HG03565 (cell line): ENCODE measurements around the gene SDC3.
"Not testable (repeated sequence)": the region's sequence is repeated elsewhere in the genome, so short reads cannot be mapped to it uniquely, and the experiment has no call there.

Experiments used
- ATAC-seq: cut with Tn5 transposase; IDR thresholded peaks from one replicate; pipeline ENCODE4 v1.9.1; 2021; ENCODE audit warnings: mild to moderate bottlenecking, moderate library complexity; ENCODE audit not compliant: unreplicated experiment

Gene SDC3, protein sequence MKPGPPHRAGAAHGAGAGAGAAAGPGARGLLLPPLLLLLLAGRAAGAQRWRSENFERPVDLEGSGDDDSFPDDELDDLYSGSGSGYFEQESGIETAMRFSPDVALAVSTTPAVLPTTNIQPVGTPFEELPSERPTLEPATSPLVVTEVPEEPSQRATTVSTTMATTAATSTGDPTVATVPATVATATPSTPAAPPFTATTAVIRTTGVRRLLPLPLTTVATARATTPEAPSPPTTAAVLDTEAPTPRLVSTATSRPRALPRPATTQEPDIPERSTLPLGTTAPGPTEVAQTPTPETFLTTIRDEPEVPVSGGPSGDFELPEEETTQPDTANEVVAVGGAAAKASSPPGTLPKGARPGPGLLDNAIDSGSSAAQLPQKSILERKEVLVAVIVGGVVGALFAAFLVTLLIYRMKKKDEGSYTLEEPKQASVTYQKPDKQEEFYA

DNA sequence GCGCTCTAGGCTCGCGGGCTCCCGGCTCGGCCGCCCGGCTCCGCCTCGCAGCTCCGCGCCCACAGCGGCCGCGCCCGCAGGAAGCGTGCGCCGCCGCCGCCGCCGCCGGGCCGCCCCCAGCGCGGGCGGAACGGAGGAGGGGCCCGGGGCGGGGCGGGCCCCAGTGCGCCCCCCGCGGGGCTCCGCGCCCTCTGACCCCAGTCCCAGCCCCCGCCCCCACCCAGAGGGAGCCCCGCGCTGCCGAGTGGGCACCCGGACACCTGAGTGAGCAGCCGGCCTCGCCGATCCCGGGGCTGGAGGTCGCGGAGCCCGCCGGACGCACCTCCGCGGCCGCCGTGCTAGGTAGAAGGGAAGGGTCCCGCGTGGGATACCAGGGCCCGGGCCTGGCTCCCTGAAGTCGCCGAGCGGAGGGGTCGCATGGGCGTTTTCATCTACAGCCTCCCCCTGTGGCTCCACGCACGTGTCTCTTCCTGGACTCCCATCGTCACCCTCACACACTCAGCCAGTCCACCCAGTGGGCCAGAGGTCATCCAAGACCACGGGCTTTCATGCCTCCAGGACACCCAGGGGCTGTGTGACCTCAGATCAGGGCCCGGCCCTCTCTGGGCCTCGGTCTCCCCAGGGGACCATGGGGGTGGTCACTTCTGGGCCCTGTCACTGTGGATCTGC, at the start of gene SDC3:
SDC3 (minus strand) TSS at position 63 of the 669 bp plus-strand sequence. CDS start 172 bp downstream, outside the sequence.
- ATAC-seq = no peak

DNA sequence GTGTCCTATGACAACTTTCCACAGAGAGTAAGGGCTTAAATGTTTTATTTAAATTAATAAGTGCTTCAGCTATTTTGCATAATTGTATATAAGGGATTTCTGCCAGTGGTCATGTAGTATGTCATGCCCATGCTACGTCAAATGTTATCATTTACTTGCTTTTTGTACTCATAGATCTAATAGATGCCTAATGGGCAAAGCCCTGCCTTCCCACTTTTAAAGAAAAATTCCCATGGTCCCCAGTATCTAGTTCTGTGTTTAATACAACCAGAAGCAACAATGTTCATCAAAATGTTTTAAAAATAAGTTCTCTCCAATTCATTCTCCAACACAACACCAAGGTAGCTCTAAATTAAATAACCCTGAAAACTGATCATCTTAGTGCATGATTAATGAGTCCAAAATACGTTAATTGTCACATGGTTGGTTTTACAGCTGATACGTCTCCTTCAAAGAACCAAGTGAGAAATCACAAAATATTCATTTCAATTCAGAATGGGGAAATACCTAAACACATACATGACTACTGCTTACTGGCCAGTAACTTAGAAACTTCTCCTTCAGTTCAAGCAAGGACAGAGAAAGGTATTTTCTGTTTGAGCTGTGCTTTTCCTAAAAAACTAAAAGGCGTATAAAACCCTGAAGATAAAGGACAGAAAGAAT, 49.1 kb upstream of the SDC3 start:
- no peak for ATAC-seq

DNA sequence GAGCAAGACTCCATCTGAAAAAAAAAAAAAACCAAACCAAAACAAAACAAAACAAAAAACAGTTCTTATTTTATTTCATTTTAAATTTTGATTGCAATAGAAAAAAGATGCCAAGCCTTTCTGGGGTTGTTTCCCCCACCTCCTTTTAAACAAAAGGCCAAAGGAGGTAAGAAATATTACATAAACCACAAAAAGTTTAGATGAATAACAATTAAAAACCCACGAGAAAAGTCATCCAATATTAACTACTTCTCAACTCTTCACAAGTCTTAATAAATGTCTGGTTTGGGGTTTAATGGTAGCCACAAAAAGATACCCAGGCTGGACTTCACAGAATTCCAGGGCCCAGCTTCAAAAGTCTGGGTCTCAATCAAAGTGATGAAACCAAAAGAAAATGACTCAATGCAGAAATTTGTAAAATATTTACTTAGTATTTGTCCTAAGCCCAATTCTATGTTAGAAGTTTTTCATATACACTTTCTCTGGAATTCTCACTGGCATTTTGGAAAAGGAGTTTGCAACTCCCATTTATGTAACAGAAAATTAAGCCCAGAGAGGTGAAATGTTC, 47.0 kb upstream of the SDC3 start:
- ATAC-seq = no peak

DNA sequence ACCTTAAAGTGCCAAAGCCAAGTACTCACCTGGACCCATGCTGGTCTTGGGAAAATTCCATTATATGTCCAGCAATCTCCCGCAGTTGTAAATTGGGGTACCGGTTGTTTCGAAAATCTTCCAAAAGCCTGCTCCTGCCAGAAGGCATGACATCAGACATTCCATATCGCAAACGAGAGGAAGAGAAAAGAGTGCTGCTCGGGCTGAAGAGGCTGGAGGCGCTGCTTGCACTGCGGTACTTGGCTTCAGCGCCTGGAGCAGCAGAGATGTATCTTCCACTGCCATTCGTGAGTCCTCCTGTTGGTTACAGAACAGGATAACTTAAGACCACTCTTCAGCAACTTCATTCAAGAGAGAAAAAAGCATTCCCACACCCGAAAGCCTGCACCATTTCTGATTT, 45.1 kb upstream of the SDC3 start:
- ATAC-seq = no peak

DNA sequence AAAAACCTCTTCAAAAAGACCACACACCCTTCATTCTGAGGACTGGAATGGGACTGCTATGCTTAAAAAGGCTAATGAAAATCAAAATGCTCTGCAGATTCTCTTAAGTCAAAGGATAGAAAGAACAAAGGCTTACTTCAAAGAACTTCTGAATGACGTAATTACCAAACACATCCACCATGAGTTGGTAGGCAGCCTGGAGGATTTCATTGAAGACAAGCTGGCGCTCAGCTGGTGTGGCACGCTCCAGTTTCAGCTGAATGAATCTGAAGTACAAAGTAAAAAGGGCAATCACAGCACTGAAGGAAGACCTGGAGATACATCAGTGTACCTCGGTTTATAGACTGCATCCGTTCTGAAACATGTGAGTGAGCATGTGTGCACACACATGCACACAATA, 43.5 kb upstream of the SDC3 start:
- ATAC-seq = no peak

DNA sequence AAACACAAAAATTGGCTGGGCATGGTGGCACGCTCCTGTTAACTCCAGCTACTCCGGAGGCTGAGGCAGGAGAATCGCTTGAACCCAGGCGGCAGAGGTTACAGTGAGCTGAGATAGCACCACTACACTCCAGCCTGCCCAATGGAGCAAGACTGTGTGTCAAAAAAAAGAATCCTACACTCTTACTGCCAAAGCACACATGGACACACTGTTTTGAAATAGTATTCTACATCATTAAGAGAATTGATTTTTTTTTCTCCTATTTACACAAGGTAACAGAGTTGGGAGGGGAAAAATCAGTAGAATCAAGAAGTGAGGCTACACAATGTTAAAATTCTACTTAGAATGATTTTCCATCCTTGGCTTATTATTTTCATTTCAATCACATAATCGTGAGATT, 42.1 kb upstream of the SDC3 start:
- no peak for ATAC-seq

DNA sequence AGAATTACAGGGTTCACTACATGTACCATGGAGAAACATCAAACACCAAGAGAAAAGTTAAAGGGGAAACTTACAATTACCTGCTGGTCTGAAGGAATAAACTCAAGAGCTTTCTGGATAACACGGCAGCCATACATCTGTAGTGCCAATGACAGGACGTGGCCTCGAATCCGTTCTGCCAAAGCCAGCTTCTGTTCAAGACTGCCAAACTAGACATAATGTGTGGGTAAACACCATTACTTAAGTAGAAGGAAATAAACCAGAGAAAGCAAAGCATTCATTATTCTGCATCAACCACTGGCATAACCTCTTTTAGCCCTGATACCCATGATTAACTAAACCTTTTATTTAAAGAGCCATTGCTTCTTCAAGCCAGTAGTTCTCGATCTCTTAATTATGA, 41.5 kb upstream of the SDC3 start:
- no peak for ATAC-seq

DNA sequence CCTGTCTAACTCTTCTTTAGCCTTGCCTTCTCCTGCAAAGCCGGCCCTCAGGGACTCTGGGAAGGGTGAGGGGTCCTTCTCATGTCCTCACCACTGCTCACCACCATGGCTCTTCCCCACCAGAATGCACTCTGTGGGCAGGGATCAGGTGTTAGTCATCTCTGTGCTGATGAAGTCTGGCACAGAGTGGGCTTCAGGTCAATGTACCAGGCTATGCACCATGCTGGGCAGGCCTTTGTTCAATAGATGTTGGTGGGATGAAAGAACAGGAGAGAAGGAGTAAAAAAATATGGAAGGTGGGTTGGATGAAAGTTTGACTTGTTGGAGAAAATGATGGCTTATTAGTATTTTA, 40.9 kb upstream of the SDC3 start:
- not testable (repeated sequence) for ATAC-seq

DNA sequence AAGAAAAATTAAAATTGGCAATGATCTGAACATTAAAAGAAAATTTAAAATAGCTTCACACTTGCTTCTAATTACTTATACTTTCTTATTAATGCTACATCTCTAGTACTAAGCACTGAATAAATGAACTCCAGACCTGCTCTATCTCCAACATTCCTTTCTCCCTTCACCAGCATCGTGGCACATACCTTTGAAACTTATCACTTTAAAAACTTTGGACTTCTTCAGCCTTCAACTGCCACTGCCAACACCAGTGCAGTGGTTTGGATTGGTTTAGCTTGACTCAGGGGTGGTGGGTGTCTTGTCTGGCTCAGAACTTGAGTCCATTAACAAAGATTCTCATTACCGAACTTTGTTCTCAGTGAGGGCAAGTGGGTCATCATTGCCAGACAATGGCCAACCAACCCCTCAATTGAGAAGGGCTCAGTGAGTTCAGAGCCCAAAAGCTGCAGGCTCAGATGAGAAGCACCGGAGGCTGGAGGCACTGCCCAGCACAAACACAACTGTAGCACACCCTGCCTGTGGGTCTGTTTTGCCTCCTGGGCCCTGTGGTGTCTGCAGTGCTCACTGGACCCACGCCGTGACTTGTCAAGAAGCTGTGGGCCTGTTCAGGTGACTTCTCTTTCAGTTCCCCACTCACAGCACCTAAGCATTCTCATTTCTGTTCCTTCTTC, 40.4 kb upstream of the SDC3 start:
- ATAC-seq = not testable (repeated sequence)

DNA sequence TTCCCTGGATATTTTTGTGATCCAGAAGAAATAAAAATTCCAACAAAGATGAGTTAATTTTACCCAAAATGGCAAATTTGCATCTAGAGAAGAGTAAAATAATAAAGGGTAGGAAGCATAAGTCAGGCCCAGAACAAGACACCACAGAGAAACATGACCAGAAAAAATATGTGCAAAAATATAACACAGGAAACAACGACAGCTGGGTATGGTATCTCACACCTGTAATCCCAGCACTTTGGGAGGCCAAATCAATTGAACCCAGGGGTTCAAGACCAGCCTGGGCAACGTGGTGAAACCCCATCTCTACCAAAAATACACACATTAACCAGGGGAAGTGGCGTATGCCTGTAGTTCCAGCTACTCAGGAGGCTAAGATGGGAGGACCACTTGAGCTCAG, 39.7 kb upstream of the SDC3 start:
- ATAC-seq = no peak

DNA sequence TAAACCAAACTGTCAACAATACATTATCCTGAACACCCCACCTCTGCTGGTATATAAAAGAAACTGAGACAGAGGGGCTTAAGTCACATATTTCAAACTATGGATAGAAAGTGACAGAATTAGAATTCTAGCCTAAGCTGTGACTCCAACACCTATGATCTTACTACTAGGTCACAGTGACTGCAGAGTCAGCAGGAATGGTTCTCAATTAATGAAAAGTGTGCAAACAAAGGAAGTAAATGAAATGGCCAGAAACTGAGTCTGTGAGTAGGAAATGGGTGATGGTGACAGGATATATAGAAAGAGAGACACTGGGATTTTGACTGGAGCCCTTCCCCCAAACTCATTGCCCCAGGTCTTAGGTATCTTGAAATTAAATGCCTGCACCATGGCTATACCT, 38.7 kb upstream of the SDC3 start:
- ATAC-seq = no peak

DNA sequence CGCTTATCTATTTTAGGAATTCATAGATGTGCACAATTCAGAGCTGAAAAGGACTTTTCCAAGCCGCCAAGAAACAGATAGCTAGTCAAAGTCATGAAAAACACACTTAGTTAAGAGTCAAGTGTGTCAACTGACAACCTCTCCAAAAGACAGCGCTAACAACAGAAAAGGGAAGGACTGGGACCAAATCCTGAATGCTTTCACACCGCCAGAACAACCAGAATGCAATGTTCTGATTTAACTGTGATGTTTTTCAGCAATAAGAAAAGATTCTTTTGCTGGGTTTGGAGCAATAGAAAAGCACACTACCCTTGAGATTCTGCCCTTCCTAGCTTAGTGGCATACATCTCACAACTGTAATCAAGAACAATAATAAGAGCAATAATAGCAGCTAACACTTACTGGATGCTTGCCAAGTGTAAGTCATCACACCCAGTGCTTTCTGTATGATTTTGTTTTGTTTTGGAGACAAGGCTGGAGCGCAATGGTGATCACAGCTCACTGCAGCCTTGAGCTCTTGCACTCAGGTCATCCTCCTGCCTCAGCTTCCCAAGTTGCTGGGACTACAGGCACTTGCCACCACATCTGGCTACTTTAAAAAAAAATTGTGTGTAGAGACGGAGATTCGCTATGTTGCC, 33.9 kb upstream of the SDC3 start:
- no peak for ATAC-seq

DNA sequence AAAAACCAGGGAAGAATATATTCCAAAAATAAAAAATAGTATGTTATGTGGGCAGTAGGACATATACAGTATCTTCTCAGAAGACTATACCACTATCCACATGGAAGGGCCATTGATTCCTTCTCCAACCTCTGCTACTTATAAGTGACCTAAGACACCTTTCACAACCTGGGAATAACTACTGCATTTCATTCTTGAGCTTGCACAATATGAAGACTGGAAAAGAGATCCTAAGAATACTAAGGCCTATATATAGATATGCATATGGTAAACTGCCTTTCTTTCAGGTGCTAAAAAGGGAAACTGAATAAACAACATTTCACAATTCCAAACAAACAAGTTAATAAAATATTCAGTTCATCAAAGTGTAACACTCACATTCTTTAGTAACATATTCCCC, 32.0 kb upstream of the SDC3 start:
- ATAC-seq = no peak

DNA sequence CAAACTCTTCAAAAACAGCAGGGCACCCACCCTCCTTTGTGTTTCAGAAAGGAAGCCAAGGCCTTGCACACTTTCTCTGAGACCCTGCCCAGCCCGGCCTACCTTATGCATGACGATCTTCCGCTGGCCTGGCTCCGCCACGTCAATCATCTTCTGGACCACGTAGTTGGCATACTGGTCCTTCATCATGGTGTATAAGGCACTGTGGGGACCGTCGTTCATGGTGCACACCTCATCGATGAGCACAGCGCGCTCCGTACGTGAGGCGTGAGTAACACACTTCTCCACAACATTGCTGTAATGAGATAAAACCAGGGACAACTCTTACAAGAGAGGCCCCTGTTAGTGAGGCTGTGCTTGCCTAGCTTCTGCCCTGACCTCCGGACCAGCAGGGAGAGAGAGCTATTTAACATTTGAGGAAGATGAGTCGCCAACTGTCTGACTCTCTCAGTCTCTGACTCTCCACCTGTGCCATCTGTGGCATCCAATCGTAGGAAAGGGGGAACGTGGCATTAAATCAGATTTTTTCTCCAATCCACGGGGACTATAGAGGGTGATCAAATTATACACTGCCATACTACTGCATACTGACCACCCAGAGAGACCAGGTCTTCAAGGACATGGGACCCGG, 28.1 kb upstream of the SDC3 start:
- no peak for ATAC-seq

DNA sequence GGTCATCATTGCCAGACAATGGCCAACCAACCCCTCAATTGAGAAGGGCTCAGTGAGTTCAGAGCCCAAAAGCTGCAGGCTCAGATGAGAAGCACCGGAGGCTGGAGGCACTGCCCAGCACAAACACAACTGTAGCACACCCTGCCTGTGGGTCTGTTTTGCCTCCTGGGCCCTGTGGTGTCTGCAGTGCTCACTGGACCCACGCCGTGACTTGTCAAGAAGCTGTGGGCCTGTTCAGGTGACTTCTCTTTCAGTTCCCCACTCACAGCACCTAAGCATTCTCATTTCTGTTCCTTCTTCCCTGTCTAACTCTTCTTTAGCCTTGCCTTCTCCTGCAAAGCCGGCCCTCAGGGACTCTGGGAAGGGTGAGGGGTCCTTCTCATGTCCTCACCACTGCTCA, 27.2 kb upstream of the SDC3 start:
- not testable (repeated sequence) for ATAC-seq

DNA sequence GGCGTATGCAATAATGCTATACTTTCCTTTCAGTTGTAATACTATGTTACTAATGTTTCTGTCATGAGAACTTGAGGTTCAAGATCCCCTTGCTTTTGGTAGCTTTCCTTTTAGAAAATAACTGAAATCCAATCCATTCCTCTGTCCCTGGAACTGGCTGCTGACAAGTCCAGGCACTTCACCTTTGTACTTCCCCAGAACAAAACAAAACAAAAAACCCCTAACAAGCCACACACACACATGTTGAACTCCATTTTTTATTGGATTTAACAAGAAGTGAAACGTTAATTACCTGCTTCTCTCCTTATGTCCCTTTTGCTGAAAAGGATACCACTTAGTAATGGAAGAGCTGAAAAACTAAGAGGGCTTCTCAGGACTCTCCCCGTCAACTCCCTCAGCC, 26.1 kb upstream of the SDC3 start:
- no peak for ATAC-seq

DNA sequence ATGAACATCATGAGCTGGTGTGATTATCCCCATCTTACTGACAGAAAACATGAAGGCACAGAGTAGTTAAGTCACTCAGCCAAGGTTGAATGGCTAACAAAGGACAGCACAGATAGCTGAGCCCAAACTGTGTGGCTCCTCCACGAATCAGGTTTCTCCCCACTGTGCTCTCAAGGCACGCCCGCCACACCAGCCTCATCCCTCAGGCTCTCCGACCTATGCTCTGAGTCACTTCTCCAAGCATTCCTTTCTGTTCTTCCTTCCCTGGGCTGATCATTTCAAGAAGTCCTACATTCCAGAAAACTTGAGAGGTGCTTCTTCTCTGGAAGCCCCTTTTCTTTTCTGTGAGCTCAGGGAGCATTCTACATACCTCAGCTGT, 25.3 kb upstream of the SDC3 start:
- no peak for ATAC-seq

DNA sequence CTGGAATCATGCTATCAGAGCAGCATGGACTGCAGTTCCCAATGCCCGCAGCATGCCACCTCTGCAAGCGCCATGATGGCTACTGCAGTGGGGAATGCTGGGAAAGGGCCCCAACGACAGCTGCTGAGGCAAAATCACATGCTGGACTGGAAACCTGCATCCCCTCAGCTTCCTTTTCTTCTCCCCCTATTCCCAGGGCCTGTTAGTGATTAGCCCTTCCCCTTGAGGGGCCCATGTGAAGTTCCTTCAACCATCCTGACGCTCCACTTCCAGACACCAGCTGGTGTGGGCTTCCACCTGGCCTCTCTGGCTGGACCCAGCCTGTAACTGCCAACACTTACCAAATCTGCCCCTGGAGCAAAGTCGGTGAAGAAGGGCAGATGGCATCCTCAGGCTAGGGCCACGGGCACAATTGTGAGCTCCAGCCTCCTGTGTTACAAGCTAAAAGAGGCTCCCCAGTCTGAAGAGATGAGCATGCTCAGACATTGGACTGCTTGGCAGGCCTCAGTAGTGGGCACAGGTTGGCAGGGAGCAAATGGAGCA, 22.1 kb upstream of the SDC3 start:
- ATAC-seq = no peak

DNA sequence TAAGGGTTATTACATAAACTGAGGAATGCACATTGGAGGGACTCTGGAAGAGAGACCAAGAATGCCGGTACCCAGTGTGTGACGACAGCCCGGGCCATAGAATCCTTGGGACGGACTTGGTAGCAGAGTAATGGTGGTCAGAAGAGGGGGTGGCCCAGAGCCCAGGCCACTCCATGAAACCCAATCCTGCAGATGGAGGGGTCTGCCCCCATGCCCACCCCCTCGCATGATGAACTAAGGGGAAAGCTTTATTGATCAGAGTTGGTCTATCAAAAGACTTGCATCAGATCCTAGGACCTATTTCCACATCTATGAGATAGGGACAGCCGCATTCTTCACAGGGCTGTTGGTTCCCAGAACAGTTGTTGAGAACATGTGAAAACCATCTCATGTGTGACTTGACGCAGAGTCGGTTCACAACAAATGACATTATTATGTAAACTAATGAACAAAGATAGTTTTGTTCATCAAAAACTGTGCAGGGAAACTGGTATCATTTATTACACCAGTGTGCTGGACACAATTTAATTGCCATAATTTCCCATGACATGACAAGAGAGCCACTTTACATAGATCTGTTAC, 21.5 kb upstream of the SDC3 start:
- ATAC-seq = no peak
